Spleen (tissue), 7 donors: Measurements from ENCODE around the gene ADCK2.

ENCODE experiments used
- POLR2A ChIP-seq, 3 donors: fragments of 450-650 bp; IDR thresholded peaks; one replicate each; pipeline ENCODE4 v1.5.1; 2017; ENCODE audit warnings: antibody characterized with exemption in 3 of 3, mild to moderate bottlenecking in 1 of 3
- TF ChIP-seq, protein P1 (sequence below), 11 experiments: fragments of 200-600 bp in 7 of 11; fragments of 450-650 bp in 4 of 11; sonication (generic) in 4 of 11; IDR thresholded peaks in 8 of 11; conservative IDR thresholded peaks in 3 of 11; 1 replicate in 7 of 11; 2 replicates in 4 of 11; pipeline versions ENCODE4 v1.4.0 to v1.8.0; 2016 to 2021; ENCODE audit warnings: antibody characterized with exemption in 11 of 11, inconsistent platforms in 4 of 11, mild to moderate bottlenecking in 1 of 11
- donor health status: DM: no; HTN: no; CAD: no; lungs with moderate emphysema.
- donor health status: DM: no; HTN: no; CAD: no.
- donor health status: DM: no; HTN: no; CAD: no.

GRCh38 chr7:140635816-140636215, 36.9 kb upstream of the ADCK2 start:
- TF ChIP-seq, protein P1, sequence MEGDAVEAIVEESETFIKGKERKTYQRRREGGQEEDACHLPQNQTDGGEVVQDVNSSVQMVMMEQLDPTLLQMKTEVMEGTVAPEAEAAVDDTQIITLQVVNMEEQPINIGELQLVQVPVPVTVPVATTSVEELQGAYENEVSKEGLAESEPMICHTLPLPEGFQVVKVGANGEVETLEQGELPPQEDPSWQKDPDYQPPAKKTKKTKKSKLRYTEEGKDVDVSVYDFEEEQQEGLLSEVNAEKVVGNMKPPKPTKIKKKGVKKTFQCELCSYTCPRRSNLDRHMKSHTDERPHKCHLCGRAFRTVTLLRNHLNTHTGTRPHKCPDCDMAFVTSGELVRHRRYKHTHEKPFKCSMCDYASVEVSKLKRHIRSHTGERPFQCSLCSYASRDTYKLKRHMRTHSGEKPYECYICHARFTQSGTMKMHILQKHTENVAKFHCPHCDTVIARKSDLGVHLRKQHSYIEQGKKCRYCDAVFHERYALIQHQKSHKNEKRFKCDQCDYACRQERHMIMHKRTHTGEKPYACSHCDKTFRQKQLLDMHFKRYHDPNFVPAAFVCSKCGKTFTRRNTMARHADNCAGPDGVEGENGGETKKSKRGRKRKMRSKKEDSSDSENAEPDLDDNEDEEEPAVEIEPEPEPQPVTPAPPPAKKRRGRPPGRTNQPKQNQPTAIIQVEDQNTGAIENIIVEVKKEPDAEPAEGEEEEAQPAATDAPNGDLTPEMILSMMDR (IDR thresholded peaks at IDR 0.05 in 8 of 11, conservative IDR thresholded peaks at IDR 0.05 in 3 of 11) = no peak
- TF ChIP-seq POLR2A (IDR thresholded peaks at IDR 0.05) = no peak
